HG03045 (cell line): ENCODE measurements around the gene TMEM131.
A peak's percentile ranks its signal among the peaks of the same experiment; 100 is the strongest.
"Not testable (repeated sequence)": the region's sequence is repeated elsewhere in the genome, so short reads cannot be mapped to it uniquely, and the experiment has no call there.

Experiments
- ATAC-seq: cut with Tn5 transposase; IDR thresholded peaks from one replicate; pipeline ENCODE4 v1.9.1; 2021; ENCODE audit warnings: mild to moderate bottlenecking, moderate library complexity; ENCODE audit not compliant: unreplicated experiment

TMEM131 gene

GRCh38 chr2:97914691-97915213 is 81.0 kb downstream of the TMEM131 start:
- no peak for ATAC-seq

GRCh38 chr2:97913846-97914245 is 81.9 kb downstream of the TMEM131 start:
- ATAC-seq: no peak

- no peak for ATAC-seq
Measured at GRCh38 chr2:97911922-97912575, 83.7 kb downstream of the TMEM131 start.

- peak; percentile 47 for ATAC-seq
Measured at GRCh38 chr2:97911206-97911921, 84.4 kb downstream of the TMEM131 start.

- ATAC-seq: no peak
Measured at GRCh38 chr2:97910403-97911205, 85.1 kb downstream of the TMEM131 start.

DNA sequence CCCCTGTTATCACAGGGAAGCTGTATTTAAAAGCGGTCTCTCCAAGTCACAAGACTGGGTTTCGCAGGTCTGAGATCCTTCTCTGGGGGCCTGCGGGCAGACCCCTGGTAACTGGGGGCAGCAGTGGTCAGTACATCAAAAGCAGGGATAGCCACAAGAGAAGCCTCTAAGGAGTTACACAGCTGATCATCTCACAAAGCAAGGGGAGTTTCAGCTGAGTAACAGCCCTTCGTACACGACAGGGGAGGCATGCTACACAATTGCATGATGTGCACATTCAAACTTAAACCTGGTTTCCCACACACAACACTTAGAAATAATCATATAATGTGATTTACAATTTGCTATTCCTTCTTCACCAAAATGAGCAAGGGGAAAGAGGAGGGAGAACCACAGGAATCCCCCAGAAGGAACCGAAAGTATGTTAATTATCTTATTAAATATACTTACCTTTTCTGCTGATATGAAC is 87.5 kb downstream of the TMEM131 start:
- peak; percentile 39 for ATAC-seq

DNA sequence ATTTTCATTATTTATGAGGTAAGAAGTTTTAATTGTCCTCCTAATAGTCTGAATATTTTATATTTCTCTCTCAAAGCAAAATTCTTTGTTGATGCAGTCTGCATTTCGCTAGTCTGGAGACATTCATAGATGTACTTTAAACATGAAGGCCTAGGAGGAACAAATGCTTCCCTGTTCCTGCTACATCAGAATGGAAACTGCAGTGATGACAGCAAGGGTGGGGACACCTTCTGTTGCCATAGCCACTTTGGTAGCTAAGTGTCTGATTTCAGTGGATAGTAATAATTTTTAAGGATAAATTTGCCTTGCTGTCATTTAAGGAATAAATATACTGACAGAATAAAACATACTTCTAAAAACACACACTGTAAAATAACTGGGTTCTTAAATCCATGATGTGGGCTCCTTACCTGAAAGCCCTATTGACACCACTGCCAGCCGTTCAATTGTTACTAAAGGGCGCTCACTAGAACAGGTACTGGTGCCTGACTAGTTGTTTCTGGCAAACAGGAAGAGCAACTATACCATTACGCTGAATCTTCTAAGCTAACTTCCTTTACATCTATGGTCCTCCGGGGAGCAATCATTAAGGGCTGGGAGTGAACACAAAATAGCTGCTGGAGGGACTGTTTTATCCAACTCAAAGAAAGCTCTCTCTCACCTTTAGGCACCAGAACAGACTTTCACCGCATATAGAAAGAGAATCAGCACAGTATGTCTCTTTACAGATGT is 88.2 kb downstream of the TMEM131 start:
- no peak for ATAC-seq

GRCh38 chr2:97906307-97906706 is 89.4 kb downstream of the TMEM131 start:
- ATAC-seq: no peak

- ATAC-seq: no peak
Measured at GRCh38 chr2:97905294-97905693, 90.5 kb downstream of the TMEM131 start.

DNA sequence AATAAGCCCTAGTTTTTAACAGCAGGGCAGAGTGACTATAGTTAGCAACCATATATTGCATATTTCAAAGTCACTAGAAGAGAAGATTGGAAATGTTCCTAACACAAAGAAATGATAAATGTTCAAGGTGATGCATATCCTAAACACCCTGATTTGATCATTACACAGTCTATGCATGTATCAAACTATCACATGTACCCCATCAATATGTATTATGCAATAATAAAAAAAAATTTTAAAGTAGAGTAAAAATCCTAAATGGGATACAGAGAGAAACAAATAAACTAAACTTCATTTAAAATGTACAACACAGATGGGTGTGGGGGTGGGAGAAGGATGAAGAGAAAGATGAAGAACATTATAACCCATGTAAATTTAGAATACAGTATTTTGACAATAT is 93.9 kb downstream of the TMEM131 start:
- no peak for ATAC-seq

GRCh38 chr2:97900806-97901205 is 94.9 kb downstream of the TMEM131 start:
- ATAC-seq: no peak

- not testable (repeated sequence) for ATAC-seq
Measured at GRCh38 chr2:97893042-97893441, 102.7 kb downstream of the TMEM131 start.

DNA sequence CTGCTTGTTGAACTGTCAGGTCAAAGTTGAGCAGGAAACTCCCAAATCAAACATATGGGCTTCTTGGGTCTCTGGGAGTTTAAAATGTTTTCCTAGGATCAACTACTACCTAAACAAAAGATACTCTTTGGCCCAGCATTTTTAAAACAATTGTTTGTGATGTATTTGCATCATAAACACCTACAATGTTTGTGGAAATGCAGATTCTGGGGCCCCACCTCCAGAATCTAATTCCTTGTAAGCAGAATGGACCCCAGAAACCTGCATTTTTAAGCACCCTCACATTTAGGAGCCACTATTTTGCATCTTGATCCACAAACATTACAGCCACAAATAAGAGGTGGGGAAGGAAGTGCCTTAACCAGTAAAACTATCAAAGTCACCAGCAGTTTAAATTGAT is 104.1 kb downstream of the TMEM131 start:
- ATAC-seq: no peak

- ATAC-seq: no peak
Measured at GRCh38 chr2:97889156-97889555, 106.6 kb downstream of the TMEM131 start.

GRCh38 chr2:97885841-97886240 is 109.9 kb downstream of the TMEM131 start:
- ATAC-seq: no peak

DNA sequence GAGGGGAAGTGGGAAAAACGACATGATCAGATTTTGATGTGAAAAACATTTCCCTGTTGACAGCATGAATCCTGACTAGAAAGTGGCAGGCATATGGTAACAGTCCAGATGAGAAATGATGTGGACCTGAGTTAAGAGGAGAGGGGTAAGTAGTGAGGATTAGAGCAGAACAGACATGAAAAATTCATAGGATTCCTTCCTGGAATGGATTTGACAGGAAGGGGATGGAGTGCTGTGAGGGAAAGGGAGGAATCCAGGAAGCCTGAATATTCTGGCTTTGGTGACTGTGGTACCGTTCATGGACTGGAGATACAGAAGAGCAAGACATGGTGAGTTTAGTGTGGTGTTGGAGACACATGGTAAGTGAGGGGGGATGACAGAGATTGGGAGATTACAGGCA is 115.4 kb downstream of the TMEM131 start:
- ATAC-seq: no peak

- no peak for ATAC-seq
Measured at GRCh38 chr2:97878865-97879264, 116.9 kb downstream of the TMEM131 start.

DNA sequence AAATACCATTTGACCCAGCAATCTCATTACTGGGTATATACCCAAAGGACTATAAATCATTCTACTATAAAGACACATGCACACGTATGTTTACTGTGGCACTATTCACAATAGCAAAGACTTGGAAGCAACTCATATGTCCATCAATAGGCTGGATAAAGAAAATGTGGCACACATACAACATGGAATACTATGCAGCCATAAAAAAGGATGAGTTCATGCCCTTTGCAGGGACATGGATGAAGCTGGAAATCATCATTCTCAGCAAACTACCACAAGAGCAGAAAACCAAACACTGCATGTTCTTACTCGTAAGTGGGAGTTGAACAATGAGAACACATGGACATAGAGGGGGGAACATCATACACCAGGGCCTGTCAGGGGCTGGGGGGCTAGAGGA is 117.4 kb downstream of the TMEM131 start:
- ATAC-seq: not testable (repeated sequence)

- ATAC-seq: no peak
Measured at GRCh38 chr2:97871096-97871780, 124.5 kb downstream of the TMEM131 start.

- peak; percentile 98 for ATAC-seq
Measured at GRCh38 chr2:97870396-97870843, 125.3 kb downstream of the TMEM131 start.
